ENCODE results near the gene UBE2I. TPM values are rescaled to one million over a fixed set of nuclear protein-coding genes. Genes with fewer than 3 reads are reported as not detected.

Gene UBE2I
- total RNA-seq, 4 donors from 2014 or later, result 28.9 to 80.4 (median 41.7) TPM

DNA sequence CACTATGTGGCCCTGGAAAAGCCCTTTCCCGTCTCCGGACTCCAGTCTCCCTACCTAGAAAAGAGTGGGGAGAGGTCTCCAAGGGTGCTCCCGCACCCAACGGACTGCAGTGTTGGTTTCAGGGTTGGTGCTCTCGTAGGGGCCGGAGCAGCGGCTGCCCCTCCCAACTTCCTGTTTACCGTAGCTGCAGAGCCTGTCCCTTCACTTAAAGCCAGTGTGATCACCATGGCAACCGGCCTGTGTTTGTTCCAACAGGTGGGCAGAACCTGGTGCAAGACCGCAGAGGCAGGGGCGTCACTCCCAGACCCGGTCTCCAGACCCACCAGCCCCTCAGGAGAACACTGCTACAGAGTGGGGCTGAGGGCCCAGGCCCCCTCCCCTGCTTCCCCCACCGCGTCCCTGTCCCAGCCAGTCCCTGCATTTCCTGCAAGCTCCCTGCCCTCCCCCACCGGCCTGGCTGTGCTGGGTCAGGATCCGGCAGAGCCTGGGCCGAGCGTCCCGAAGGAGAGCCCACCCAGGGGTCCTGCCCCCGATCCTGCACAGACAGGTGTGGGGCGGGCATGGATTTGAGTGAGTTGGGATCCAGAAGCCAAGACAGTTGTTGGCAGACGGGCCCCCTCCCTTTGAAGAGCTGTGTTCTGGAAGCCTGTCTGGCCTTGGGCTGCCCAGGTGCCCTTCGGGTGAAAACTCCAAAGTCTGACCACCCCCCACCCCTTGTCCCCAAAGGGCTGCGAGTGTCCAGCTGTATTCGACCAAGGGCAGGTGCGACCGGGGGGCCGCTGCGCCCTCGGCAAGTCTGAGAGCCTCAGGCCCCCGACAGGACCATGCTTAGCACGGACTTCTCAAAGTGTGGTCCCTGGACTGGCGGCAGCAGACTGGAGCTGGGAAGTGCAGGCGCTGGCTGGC is 22.5 kb downstream of the UBE2I start:
- Histone ChIP-seq H3K27ac (peak overlapping the region; percentile 18 to 56 (median 44)), H3K9me3 (no peaks in the 10 kb centered on the region), H3K4me1 (peaks cover 0 to 4% of the 10 kb centered on the region in 2 donors), H3K27me3 (peaks cover 27 to 52% (median 47%) of the 10 kb centered on the region in 3 donors), H3K36me3 (no peaks in the 10 kb centered on the region), H3K4me3 (peak overlapping the region; percentile 43 to 56 (median 46))
- in situ Hi-C loops (cut with MboI; ENCODE audit: low sequenced_read_pairs in 4 of 4) (no loop called here), intact Hi-C loops (cut with DNase I; ENCODE audit: low total_unique reads) (no loop called here)
- TF ChIP-seq POLR2A (IDR thresholded peaks at IDR 0.05), result no peak
- TF ChIP-seq, protein P1, sequence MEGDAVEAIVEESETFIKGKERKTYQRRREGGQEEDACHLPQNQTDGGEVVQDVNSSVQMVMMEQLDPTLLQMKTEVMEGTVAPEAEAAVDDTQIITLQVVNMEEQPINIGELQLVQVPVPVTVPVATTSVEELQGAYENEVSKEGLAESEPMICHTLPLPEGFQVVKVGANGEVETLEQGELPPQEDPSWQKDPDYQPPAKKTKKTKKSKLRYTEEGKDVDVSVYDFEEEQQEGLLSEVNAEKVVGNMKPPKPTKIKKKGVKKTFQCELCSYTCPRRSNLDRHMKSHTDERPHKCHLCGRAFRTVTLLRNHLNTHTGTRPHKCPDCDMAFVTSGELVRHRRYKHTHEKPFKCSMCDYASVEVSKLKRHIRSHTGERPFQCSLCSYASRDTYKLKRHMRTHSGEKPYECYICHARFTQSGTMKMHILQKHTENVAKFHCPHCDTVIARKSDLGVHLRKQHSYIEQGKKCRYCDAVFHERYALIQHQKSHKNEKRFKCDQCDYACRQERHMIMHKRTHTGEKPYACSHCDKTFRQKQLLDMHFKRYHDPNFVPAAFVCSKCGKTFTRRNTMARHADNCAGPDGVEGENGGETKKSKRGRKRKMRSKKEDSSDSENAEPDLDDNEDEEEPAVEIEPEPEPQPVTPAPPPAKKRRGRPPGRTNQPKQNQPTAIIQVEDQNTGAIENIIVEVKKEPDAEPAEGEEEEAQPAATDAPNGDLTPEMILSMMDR (IDR thresholded peaks at IDR 0.05 in 4 of 5, conservative IDR thresholded peaks at IDR 0.05 in 1 of 5), result no peak
- DNase-seq, result peak; percentile 15 to 47
- no peak for ATAC-seq

DNA sequence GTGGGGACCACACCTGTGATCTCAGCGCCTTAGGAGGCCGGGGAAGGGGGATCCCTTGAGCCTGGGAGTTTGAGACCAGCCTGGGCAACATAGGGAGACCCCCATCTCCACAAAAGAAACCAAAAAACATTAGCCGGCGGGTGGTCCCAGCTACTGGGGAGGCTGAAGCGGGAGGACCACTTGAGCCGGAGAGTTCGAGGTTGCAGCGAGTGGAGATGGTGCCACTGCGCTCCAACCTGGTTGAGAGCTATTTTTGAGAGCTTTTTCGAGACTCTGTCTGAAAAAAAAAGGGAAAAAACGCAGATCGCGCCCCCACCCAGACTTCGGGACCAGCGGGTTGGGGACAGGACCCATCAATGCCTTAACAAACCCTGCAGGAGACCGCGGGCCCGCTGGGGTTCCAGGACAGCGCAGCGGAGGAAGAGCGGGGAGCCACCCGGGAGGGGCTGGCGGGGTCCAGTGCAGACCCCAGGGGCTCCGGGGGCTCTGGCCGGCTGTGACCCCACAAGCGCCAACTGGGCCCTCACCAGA is 23.2 kb downstream of the UBE2I start:
- Histone ChIP-seq H3K4me3 (peak overlapping the region; percentile 43 to 56 (median 46)), H3K27ac (peak overlapping the region; percentile 4 to 56 (median 44)), H3K9me3 (no peaks in the 10 kb centered on the region), H3K4me1 (peaks cover 0 to 4% of the 10 kb centered on the region in 2 donors), H3K27me3 (peaks cover 27 to 52% (median 47%) of the 10 kb centered on the region in 3 donors), H3K36me3 (no peaks in the 10 kb centered on the region)
- TF ChIP-seq, protein P1 (IDR thresholded peaks at IDR 0.05 in 4 of 5, conservative IDR thresholded peaks at IDR 0.05 in 1 of 5), result no peak
- TF ChIP-seq POLR2A (IDR thresholded peaks at IDR 0.05), result no peak
- no peak for ATAC-seq
- in situ Hi-C loops (cut with MboI; ENCODE audit: low sequenced_read_pairs in 4 of 4), result no loop called here
- intact Hi-C loops (cut with DNase I; ENCODE audit: low total_unique reads), result no loop called here
- DNase-seq, result no peak

DNA sequence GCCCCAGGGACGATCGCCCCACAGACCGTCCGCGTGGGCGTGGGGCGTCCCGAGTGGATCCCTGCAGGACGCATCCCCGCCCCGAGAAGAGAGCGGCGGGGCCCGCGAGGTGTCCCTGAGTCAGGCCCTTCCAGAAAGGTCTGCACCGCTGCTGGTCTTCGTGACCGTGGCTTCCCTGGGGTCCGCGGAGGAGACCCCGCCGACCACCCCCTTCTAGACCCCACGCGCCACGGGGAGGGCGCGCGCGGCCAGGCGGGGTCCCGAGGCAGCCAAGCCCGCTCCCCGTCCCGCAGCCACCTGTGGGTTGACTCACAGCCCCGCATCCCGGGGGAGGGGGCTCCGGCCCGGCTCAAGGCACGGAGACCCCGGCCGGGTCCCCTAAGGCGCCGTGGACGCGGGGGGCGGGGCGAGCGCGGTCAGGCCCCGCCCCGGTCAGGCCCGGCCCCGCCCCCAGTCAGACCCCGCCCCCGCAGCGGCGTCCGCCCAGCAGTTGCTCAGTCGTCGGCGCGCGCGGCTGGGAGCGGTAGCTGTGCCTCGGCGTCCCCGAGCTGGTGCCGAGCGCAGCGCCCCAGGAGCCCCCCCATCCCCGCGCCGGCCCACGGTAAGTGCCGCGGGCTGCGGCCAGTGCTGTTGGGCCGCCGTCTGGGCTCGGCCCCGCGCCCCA is 23.8 kb downstream of the UBE2I start, which contains the start of gene BAIAP3:
Gene BAIAP3 (plus strand): TSS at position 497 of the 664 bp plus-strand sequence. CDS start 4,905 bp downstream, outside the sequence.
- H3K27ac ChIP-seq, result peak within 1 kb of the TSS; percentile 4 to 56 (median 44)
- in situ Hi-C loops (cut with MboI; ENCODE audit: low sequenced_read_pairs in 4 of 4), result no loop called here
- H3K4me3 ChIP-seq, result peak within 1 kb of the TSS; percentile 43 to 56 (median 46)
- ATAC-seq (peak in 1 of 2 donors; percentile 61), DNase-seq (no peak)
- intact Hi-C loops (cut with DNase I; ENCODE audit: low total_unique reads), result no loop called here
- peaks cover 27 to 52% (median 47%) of the 10 kb centered on the region in 3 donors for H3K27me3 ChIP-seq
- no peaks in the 10 kb centered on the region for H3K9me3 ChIP-seq
- no peaks in the 10 kb centered on the region for H3K36me3 ChIP-seq
- H3K4me1 ChIP-seq, result peaks cover 0 to 4% of the 10 kb centered on the region in 2 donors
- TF ChIP-seq, protein P1 (IDR thresholded peaks at IDR 0.05 in 4 of 5, conservative IDR thresholded peaks at IDR 0.05 in 1 of 5), result no peak
- peak in 1 of 2 donors; percentile 26 for TF ChIP-seq POLR2A (IDR thresholded peaks at IDR 0.05)

DNA sequence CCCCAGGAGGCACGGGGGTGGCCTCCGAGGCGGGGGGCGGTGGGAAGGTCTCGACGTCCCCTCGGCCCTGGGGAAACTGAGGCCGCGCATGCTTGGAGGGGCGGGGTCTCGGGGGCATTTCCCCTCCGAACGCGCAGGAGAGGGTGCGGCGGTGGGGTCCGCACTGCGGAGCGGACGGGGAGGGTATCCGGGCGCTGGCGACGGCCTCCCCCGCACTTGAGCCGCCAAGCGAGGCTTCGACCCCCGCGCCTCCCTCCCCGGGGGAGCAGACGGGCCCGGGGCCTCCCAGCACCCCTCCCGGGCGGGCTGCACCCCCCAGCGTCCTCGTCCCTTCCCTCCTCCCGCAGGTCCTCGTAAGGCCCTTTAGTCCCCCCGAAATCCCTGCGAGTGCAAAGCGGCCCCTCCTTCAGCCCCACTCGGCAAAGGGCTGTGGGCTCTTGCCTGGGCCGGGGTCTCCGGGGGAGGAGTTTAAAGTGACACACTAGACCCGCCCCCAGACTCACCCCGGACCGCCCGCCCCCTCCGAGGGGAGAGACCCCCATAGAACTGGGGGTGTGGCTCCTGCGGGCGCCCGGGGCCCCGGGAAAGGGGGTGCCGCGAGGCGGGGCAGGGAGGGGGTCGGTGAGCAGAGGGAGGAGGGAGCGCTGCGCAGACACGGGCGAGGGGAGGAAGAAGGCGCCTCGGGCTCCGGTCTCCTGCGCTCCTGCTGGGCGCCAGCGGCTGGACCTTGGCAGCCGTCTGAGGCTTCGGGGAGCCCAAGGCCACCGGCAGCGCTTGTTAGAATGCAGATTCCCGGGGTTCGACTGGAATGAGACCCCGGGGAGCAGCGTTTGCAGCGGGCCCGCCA is 24.6 kb downstream of the UBE2I start:
- Histone ChIP-seq H3K4me3 (peak overlapping the region; percentile 26 to 56 (median 38)), H3K9me3 (no peaks in the 10 kb centered on the region), H3K36me3 (no peaks in the 10 kb centered on the region), H3K27me3 (peaks cover 27 to 52% (median 47%) of the 10 kb centered on the region in 3 donors), H3K4me1 (peaks cover 0 to 4% of the 10 kb centered on the region in 2 donors), H3K27ac (no peak overlapping the region)
- intact Hi-C loops (cut with DNase I; ENCODE audit: low total_unique reads), result no loop called here
- DNase-seq (no peak), ATAC-seq (peak in 1 of 2 donors; percentile 13)
- in situ Hi-C loops (cut with MboI; ENCODE audit: low sequenced_read_pairs in 4 of 4), result no loop called here
- TF ChIP-seq POLR2A (IDR thresholded peaks at IDR 0.05), result no peak
- TF ChIP-seq, protein P1 (IDR thresholded peaks at IDR 0.05 in 4 of 5, conservative IDR thresholded peaks at IDR 0.05 in 1 of 5), result no peak
